GM23338 (cell line): Measurements from ENCODE around the gene STIM1.

Source experiments
- CREB1 ChIP-seq: fragments of 250-450 bp; sonication (Bioruptor Pico); IDR thresholded peaks from 2 replicates; pipeline ENCODE4 v1.5.0; 2020; ENCODE audit warnings: low read depth, mild to moderate bottlenecking, moderate library complexity
- EZH2 ChIP-seq: fragments of 200-600 bp; sonication (generic); IDR thresholded peaks from one replicate; pipeline ENCODE4 v1.8.0; 2017; ENCODE audit warnings: antibody characterized with exemption, mild to moderate bottlenecking, low read depth; ENCODE audit not compliant: unreplicated experiment
- EZH2phosphoT487 ChIP-seq: fragments of 200-600 bp; sonication (generic); IDR thresholded peaks from one replicate; pipeline ENCODE4 v1.8.1; 2018; ENCODE audit warnings: antibody characterized with exemption; ENCODE audit not compliant: unreplicated experiment
- JUNB ChIP-seq: IDR thresholded peaks from one replicate; pipeline ENCODE4 v1.6.1; 2016; ENCODE audit warnings: antibody characterized with exemption; ENCODE audit not compliant: unreplicated experiment
- POLR2AphosphoS5 ChIP-seq: IDR thresholded peaks from 2 replicates; pipeline ENCODE4 v1.6.1; 2016; ENCODE audit warnings: antibody characterized with exemption, low read depth
- TF ChIP-seq, protein P1 (sequence below), 2 experiments: fragments of 200-600 bp in 1 of 2; sonication (generic) in 1 of 2; conservative IDR thresholded peaks; 2 replicates each; pipeline versions ENCODE4 v1.5.1 to v1.6.1; 2016 to 2017; ENCODE audit warnings: antibody characterized with exemption in 2 of 2, low read depth in 2 of 2, mild to moderate bottlenecking in 2 of 2, moderate library complexity in 1 of 2
- TF ChIP-seq, protein P2 (sequence below): IDR thresholded peaks from one replicate; pipeline ENCODE4 v1.6.1; 2018; ENCODE audit warnings: antibody characterized with exemption; ENCODE audit not compliant: unreplicated experiment
- TF ChIP-seq, protein P3 (sequence below): IDR thresholded peaks from 2 replicates; pipeline ENCODE4 v1.6.1; 2016; ENCODE audit warnings: antibody characterized with exemption

DNA sequence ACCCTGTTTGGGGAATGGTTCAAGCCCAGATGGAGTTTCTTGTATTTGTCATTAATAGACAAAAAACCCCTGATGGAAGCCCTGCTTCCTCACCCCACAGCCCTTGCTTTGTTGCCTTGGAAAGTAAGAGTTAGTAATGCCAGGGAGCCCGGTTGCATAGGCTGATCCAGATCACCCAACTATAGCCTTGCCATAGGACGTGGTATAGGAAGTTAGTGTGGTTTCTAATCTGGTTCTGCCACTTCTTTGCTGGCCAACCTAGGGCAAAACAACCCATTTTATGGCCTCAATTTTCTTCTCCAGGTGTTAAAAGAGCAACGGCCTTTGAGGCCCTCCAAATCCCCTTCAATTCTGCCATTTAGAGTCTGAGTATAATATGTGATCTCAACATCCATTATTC, 97.9 kb downstream of the STIM1 start:
- TF ChIP-seq EZH2phosphoT487: no peak
- TF ChIP-seq, protein P1, sequence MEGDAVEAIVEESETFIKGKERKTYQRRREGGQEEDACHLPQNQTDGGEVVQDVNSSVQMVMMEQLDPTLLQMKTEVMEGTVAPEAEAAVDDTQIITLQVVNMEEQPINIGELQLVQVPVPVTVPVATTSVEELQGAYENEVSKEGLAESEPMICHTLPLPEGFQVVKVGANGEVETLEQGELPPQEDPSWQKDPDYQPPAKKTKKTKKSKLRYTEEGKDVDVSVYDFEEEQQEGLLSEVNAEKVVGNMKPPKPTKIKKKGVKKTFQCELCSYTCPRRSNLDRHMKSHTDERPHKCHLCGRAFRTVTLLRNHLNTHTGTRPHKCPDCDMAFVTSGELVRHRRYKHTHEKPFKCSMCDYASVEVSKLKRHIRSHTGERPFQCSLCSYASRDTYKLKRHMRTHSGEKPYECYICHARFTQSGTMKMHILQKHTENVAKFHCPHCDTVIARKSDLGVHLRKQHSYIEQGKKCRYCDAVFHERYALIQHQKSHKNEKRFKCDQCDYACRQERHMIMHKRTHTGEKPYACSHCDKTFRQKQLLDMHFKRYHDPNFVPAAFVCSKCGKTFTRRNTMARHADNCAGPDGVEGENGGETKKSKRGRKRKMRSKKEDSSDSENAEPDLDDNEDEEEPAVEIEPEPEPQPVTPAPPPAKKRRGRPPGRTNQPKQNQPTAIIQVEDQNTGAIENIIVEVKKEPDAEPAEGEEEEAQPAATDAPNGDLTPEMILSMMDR (conservative IDR thresholded peaks at IDR 0.05; ENCODE audit: low read depth in 2 of 2): no peak
- TF ChIP-seq EZH2: no peak
- TF ChIP-seq POLR2AphosphoS5: no peak
- no peak for TF ChIP-seq JUNB
- TF ChIP-seq, protein P2, sequence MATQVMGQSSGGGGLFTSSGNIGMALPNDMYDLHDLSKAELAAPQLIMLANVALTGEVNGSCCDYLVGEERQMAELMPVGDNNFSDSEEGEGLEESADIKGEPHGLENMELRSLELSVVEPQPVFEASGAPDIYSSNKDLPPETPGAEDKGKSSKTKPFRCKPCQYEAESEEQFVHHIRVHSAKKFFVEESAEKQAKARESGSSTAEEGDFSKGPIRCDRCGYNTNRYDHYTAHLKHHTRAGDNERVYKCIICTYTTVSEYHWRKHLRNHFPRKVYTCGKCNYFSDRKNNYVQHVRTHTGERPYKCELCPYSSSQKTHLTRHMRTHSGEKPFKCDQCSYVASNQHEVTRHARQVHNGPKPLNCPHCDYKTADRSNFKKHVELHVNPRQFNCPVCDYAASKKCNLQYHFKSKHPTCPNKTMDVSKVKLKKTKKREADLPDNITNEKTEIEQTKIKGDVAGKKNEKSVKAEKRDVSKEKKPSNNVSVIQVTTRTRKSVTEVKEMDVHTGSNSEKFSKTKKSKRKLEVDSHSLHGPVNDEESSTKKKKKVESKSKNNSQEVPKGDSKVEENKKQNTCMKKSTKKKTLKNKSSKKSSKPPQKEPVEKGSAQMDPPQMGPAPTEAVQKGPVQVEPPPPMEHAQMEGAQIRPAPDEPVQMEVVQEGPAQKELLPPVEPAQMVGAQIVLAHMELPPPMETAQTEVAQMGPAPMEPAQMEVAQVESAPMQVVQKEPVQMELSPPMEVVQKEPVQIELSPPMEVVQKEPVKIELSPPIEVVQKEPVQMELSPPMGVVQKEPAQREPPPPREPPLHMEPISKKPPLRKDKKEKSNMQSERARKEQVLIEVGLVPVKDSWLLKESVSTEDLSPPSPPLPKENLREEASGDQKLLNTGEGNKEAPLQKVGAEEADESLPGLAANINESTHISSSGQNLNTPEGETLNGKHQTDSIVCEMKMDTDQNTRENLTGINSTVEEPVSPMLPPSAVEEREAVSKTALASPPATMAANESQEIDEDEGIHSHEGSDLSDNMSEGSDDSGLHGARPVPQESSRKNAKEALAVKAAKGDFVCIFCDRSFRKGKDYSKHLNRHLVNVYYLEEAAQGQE: no peak
- TF ChIP-seq, protein P3, sequence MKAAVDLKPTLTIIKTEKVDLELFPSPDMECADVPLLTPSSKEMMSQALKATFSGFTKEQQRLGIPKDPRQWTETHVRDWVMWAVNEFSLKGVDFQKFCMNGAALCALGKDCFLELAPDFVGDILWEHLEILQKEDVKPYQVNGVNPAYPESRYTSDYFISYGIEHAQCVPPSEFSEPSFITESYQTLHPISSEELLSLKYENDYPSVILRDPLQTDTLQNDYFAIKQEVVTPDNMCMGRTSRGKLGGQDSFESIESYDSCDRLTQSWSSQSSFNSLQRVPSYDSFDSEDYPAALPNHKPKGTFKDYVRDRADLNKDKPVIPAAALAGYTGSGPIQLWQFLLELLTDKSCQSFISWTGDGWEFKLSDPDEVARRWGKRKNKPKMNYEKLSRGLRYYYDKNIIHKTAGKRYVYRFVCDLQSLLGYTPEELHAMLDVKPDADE: no peak
- no peak for TF ChIP-seq CREB1 (CRISPR knock-in tag)
